IMR-90 (cell line): ENCODE measurements around the gene IL1R2. TPM values are rescaled to one million over a fixed set of nuclear protein-coding genes. Genes with fewer than 3 reads are reported as not detected.

Experiments used
- ATAC-seq: fragments of 200-7000 bp; cut with Tn5 transposase; 2 replicates; pipeline ENCODE4 v1.9.1; 2020; ENCODE audit warnings: low read depth, mild to moderate bottlenecking, moderate library complexity
- BruUV-seq: library from RNA; stranded (reverse); fragments of 400-500 nt; replicated peaks from 2 replicates; lab custom pipeline; 2021; lab: Mats Ljungman, UMichigan
- CTCF ChIA-PET: fragments of 300-600 bp; formaldehyde crosslinking; extraction: SDS; loops from one replicate; lab custom pipeline; 2021; ENCODE audit warnings: antibody characterized with exemption; lab: Yijun Ruan, JAX
- POLR2A ChIA-PET: fragments of 300-600 bp; sonication (Branson Sonifier 250); formaldehyde crosslinking; loops from one replicate; lab custom pipeline; 2022; ENCODE audit warnings: antibody characterized with exemption; ENCODE audit not compliant: unreplicated experiment; lab: Charles Lee
- DNase-seq: peaks from one replicate; pipeline ENCODE4 v3.0.0; 2013
- H2AFZ ChIP-seq: replicated peaks from 2 replicates; pipeline ENCODE3; 2013; ENCODE audit warnings: low read length, mild to moderate bottlenecking; ENCODE audit not compliant: poor library complexity
- H2AK5ac ChIP-seq: 2 replicates; pipeline ENCODE4 v1.6.1; 2013; ENCODE audit warnings: low read depth, low read length, inconsistent platforms
- H2AK9ac ChIP-seq: replicated peaks from 2 replicates; pipeline ENCODE3; 2013; ENCODE audit warnings: mild to moderate bottlenecking, low read depth, low read length, moderate library complexity; ENCODE audit not compliant: poor library complexity
- H2BK120ac ChIP-seq: 2 replicates; pipeline ENCODE4 v1.6.1; 2013; ENCODE audit warnings: low read depth, low read length, inconsistent platforms
- H2BK15ac ChIP-seq: 3 replicates; pipeline ENCODE4 v1.6.1; 2013; ENCODE audit warnings: low read depth, low read length, inconsistent platforms
- H2BK20ac ChIP-seq: 2 replicates; pipeline ENCODE4 v1.6.1; 2013; ENCODE audit warnings: low read depth, mild to moderate bottlenecking, inconsistent platforms, low read length, moderate library complexity
- H2BK5ac ChIP-seq: 2 replicates; pipeline ENCODE4 v1.6.1; 2013; ENCODE audit warnings: mild to moderate bottlenecking, low read depth, low read length, inconsistent platforms; ENCODE audit not compliant: poor library complexity, severe bottlenecking
- H3K14ac ChIP-seq: replicated peaks from 2 replicates; pipeline ENCODE4 v1.6.1; 2013; ENCODE audit warnings: low read depth, low read length, inconsistent platforms
- H3K18ac ChIP-seq: 2 replicates; pipeline ENCODE4 v1.6.1; 2013; ENCODE audit warnings: low read depth, low read length, control low read depth
- H3K23ac ChIP-seq: 2 replicates; pipeline ENCODE4 v1.6.1; 2013; ENCODE audit warnings: low read depth, low read length, inconsistent platforms
- H3K27ac ChIP-seq: 2 replicates; pipeline ENCODE4 v1.5.1; 2013; ENCODE audit warnings: mild to moderate bottlenecking, control low read depth, low read length; ENCODE audit not compliant: insufficient read depth
- H3K27me3 ChIP-seq: 2 replicates; pipeline ENCODE4 v1.6.1; 2013; ENCODE audit warnings: low read length; ENCODE audit not compliant: control insufficient read depth, insufficient read depth
- H3K36me3 ChIP-seq: 2 replicates; pipeline ENCODE4 v1.6.1; 2013; ENCODE audit warnings: low read length, mixed read lengths; ENCODE audit not compliant: control insufficient read depth, insufficient read depth
- H3K4ac ChIP-seq: 2 replicates; pipeline ENCODE4 v1.6.1; 2013; ENCODE audit warnings: low read depth, low read length, inconsistent platforms
- H3K4me1 ChIP-seq: 2 replicates; pipeline ENCODE4 v1.6.1; 2013; ENCODE audit warnings: low read length, mixed read lengths; ENCODE audit not compliant: control insufficient read depth, insufficient read depth
- H3K4me2 ChIP-seq: 2 replicates; pipeline ENCODE4 v1.6.1; 2013; ENCODE audit warnings: low read depth, mild to moderate bottlenecking, control low read depth, low read length, moderate library complexity
- H3K4me3 ChIP-seq: 2 replicates; pipeline ENCODE4 v1.5.1; 2013; ENCODE audit warnings: low read depth, mild to moderate bottlenecking, control low read depth, low read length, moderate library complexity; ENCODE audit not compliant: insufficient read depth
- H3K56ac ChIP-seq: 2 replicates; pipeline ENCODE4 v1.6.1; 2013; ENCODE audit warnings: low read length, inconsistent platforms; ENCODE audit not compliant: insufficient read depth; ENCODE audit errors: extremely low read depth
- H3K79me1 ChIP-seq, 2 experiments: 2 replicates each; pipeline ENCODE4 v1.6.1; 2013; ENCODE audit warnings: low read length in 2 of 2, inconsistent platforms in 1 of 2, low read depth in 1 of 2
- H3K9ac ChIP-seq: 2 replicates; pipeline ENCODE4 v1.6.1; 2013; ENCODE audit warnings: low read depth, low read length, control low read depth
- H3K9me1 ChIP-seq: 2 replicates; pipeline ENCODE4 v1.6.1; 2013; ENCODE audit warnings: low read length, inconsistent platforms; ENCODE audit not compliant: insufficient read depth
- H3K9me3 ChIP-seq: 2 replicates; pipeline ENCODE4 v1.6.1; 2013; ENCODE audit warnings: low read length; ENCODE audit not compliant: control insufficient read depth, insufficient read depth
- H4K20me1 ChIP-seq: 2 replicates; pipeline ENCODE4 v1.6.1; 2013; ENCODE audit warnings: low read length, inconsistent platforms; ENCODE audit not compliant: insufficient read depth
- H4K5ac ChIP-seq: 2 replicates; pipeline ENCODE4 v1.6.1; 2013; ENCODE audit warnings: mild to moderate bottlenecking, low read depth, low read length, control low read depth
- H4K8ac ChIP-seq, 2 experiments: 2 replicates each; pipeline ENCODE4 v1.6.1; 2013; ENCODE audit warnings: low read depth in 2 of 2, low read length in 2 of 2, control low read depth in 1 of 2, inconsistent platforms in 1 of 2
- H4K91ac ChIP-seq: 2 replicates; pipeline ENCODE4 v1.6.1; 2013; ENCODE audit warnings: low read depth, low read length, inconsistent platforms; ENCODE audit not compliant: insufficient read depth
- BHLHE40 ChIP-seq: fragments of 150-350 bp; IDR thresholded peaks from 2 replicates; pipeline ENCODE4 v1.6.1; 2016; ENCODE audit warnings: mild to moderate bottlenecking, low read depth, low read length
- ELK1 ChIP-seq: fragments of 150-350 bp; IDR thresholded peaks from 2 replicates; pipeline ENCODE4 v1.6.1; 2016; ENCODE audit warnings: low read depth, mild to moderate bottlenecking, low read length, moderate library complexity, borderline replicate concordance
- MAFK ChIP-seq: IDR thresholded peaks from 2 replicates; pipeline ENCODE4 v1.6.1; 2012; ENCODE audit warnings: low read depth, low read length, improper control_type of control experiment
- MAZ ChIP-seq: IDR thresholded peaks from 2 replicates; pipeline ENCODE4 v1.6.1; 2012; ENCODE audit warnings: low read depth, mild to moderate bottlenecking, low read length, improper control_type of control experiment, moderate library complexity, borderline replicate concordance
- MXI1 ChIP-seq: IDR thresholded peaks from 2 replicates; pipeline ENCODE4 v1.6.1; 2012; ENCODE audit warnings: low read depth, mild to moderate bottlenecking, low read length, moderate library complexity, borderline replicate concordance
- NFE2L2 ChIP-seq: fragments of 150-350 bp; IDR thresholded peaks from 2 replicates; pipeline ENCODE4 v1.6.1; 2016; ENCODE audit warnings: low read depth, mild to moderate bottlenecking, low read length
- POLR2A ChIP-seq: IDR thresholded peaks from 2 replicates; pipeline ENCODE4 v1.6.1; 2012; ENCODE audit warnings: mild to moderate bottlenecking, low read depth, low read length
- RFX5 ChIP-seq: IDR thresholded peaks from 2 replicates; pipeline ENCODE4 v1.8.0; 2012; ENCODE audit warnings: low read depth, mild to moderate bottlenecking, low read length, moderate library complexity
- USF2 ChIP-seq: fragments of 150-350 bp; IDR thresholded peaks from 2 replicates; pipeline ENCODE4 v1.6.1; 2017; ENCODE audit warnings: mild to moderate bottlenecking, antibody characterized with exemption, low read length, low read depth
- WGBS, 2 experiments: methylation state at CpG; one replicate each; pipeline versions ENCODE4 v1.1.5 to v1.1.7; 2013; ENCODE audit warnings: missing lambda C conversion rate in 2 of 2; ENCODE audit not compliant: insufficient read length in 1 of 2; ENCODE audit errors: extremely low coverage in 2 of 2; 5-methylcytosine and 5-hydroxymethylcytosine counted together
- dilution Hi-C: fragments of 300-500 bp; cut with HindIII; formaldehyde crosslinking; loops from one replicate; pipeline ENCODE4 v1.14.3; 2018; ENCODE audit warnings: low sequenced_read_pairs; ENCODE audit not compliant: unreplicated experiment
- in situ Hi-C: fragments of 300-500 bp; cut with MboI; formaldehyde crosslinking; loops from 3 replicates; pipeline ENCODE4 v1.14.3; 2019; ENCODE audit warnings: low sequenced_read_pairs, inconsistent platforms, mixed read lengths
- intact Hi-C: fragments of 100-400 bp; cut with micrococcal nuclease; formaldehyde crosslinking; loops from 2 replicates; pipeline ENCODE4 v1.10.0; 2022
- polyA plus RNA-seq, 3 experiments: library from polyadenylated mRNA; depleted of rRNA; stranded (reverse); fragments of >200 nt; gene quantifications; 2 replicates each; pipeline ENCODE4 v1.2.3, GENCODE V29; 2012; ENCODE audit warnings: low replicate concordance in 1 of 3
- total RNA-seq: library from RNA; depleted of rRNA; stranded (reverse); fragments of >200 nt; gene quantifications from 2 replicates; pipeline ENCODE4 v1.2.3, GENCODE V29; 2012

The IL1R2 gene
- total and polyA plus RNA-seq, 2 of the 4 experiments (the other 2 are of a cell fraction) = not detected

- CTCF ChIA-PET = interaction anchor here (0.6 to 1.0 kb wide), 2 partner anchors 85 to 230 kb away, joined by 4 read pairs; no protein-coding TSS in a partner anchor
- no peak overlapping the region for H2BK15ac ChIP-seq
Measured at GRCh38 chr2:102010902-102011301, 19.1 kb downstream of the IL1R2 start.

More at GRCh38 chr2:102010902-102011301, 19.1 kb downstream of the IL1R2 start:
- Histone ChIP-seq H3K27ac (no peak overlapping the region), H4K20me1 (no peaks in the 10 kb centered on the region), H3K36me3 (no peaks in the 10 kb centered on the region), H3K9ac (no peak overlapping the region), H3K4ac (no peak overlapping the region), H4K91ac (no peak overlapping the region), H3K23ac (no peak overlapping the region), H3K18ac (no peak overlapping the region), H3K27me3 (no peaks in the 10 kb centered on the region), H2AK9ac (no peak overlapping the region), H3K4me2 (no peak overlapping the region), H3K9me1 (no peaks in the 10 kb centered on the region), H2AFZ (no peak overlapping the region), H2BK120ac (no peak overlapping the region), H3K9me3 (no peaks in the 10 kb centered on the region; the same call in 1 of the 2 replicates), H2BK5ac (no peak overlapping the region), H2AK5ac (no peak overlapping the region), H3K4me1 (no peaks in the 10 kb centered on the region), H4K8ac (no peak overlapping the region), H2BK20ac (no peak overlapping the region), H4K5ac (no peak overlapping the region), H3K56ac (no peak overlapping the region), H3K4me3 (no peak overlapping the region), H3K79me1 (no peaks in the 10 kb centered on the region), H3K14ac (no peak overlapping the region)
- POLR2A ChIA-PET = no interaction called here
- dilution Hi-C loops (loop anchor here (25.0 kb wide), 1 partner anchor 151 kb away; no protein-coding TSS in a partner anchor), intact Hi-C loops (no loop called here), in situ Hi-C loops (no loop called here)
- no TSS peak for BruUV-seq
- DNase-seq (no peak), ATAC-seq (no peak)
- 100% methylated on average over 1 of the region's 6 CpGs; no CpG with 5 or more reads in 1 of the 2 experiments for WGBS, 2 experiments
- no peak for TF ChIP-seq MXI1
- no peak for TF ChIP-seq BHLHE40
- TF ChIP-seq ELK1 = no peak
- no peak for TF ChIP-seq POLR2A
- TF ChIP-seq USF2 = no peak
- no peak for TF ChIP-seq MAFK
- no peak for TF ChIP-seq NFE2L2
- no peak for TF ChIP-seq RFX5
- TF ChIP-seq MAZ = no peak
